PFSK-1 (cell line): ENCODE results near the gene TPPP.

ENCODE experiments used
- POLR2AphosphoS5 ChIP-seq: IDR thresholded peaks from 2 replicates; pipeline ENCODE4 v1.6.1; 2012; ENCODE audit warnings: low read depth, mild to moderate bottlenecking, control low read depth, low read length, moderate library complexity
- TAF1 ChIP-seq: IDR thresholded peaks from 2 replicates; pipeline ENCODE4 v1.6.1; 2012; ENCODE audit warnings: low read length, control low read depth, borderline replicate concordance; ENCODE audit not compliant: insufficient read depth

DNA sequence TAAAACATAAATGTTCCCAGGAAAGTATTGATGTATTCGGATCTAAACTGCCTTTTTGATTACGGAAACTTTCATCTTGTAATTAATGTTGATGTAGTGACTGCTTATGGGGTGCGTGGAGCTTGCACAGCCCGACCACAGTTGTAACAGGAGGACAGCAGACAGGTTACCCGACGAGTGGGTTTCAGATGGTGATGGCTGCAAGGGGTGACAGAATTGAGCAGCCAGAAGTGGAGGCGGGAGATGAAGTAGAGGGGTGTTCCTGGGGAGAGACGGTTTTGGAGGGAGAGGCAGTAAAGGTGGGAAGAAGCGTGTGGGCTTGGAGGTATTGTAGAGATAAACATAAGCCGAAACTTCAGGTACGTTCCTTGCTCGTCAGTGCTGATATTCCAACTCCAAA, 75.3 kb downstream of the TPPP start:
- TF ChIP-seq POLR2AphosphoS5: no peak
- no peak for TF ChIP-seq TAF1
